Measurements from ENCODE around the gene CRHR2. TPM values are rescaled to one million over a fixed set of nuclear protein-coding genes. Genes with fewer than 3 reads are reported as not detected.

Gene CRHR2
- total and polyA plus RNA-seq, 2 experiments from 2014 or later = 0.14 to 1.4 TPM

DNA sequence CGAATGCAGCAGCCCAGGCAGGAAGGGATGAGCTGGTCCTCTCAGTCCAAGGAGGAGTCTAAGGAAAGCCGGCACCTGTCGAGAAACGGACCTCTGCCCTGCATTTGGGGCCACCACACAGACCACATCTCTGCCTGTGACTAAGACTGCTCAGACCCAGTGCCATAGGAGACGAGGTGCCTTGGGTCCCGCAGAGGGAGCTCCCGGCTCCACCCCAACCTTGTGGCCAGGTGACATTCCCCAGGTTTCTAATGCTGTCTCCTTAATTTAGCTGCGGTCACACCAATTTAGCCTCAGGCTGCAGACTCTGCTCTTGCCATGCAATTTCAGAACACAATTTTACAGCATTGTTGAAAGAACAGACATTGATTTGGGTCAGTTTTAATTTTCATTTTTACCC, 22.8 kb upstream of the CRHR2 start:
- Histone ChIP-seq H3K27me3 (ENCODE audit: insufficient read depth) (no peaks in the 10 kb centered on the region), H3K4me3 (no peak overlapping the region), H3K27ac (ENCODE audit: low read depth) (no peak overlapping the region), H3F3A (replicated peaks; ENCODE audit: low read depth) (no peaks in the 10 kb centered on the region), H2AFZ (no peak overlapping the region), H3K36me3 (ENCODE audit: insufficient read depth) (no peaks in the 10 kb centered on the region), H3K9me2 (ENCODE audit: insufficient read depth) (no peaks in the 10 kb centered on the region), H3K4me2 (no peak overlapping the region), H3K4me1 (ENCODE audit: insufficient read depth) (peaks cover 11% of the 10 kb centered on the region), H3K79me2 (replicated peaks; ENCODE audit: insufficient read depth) (no peaks in the 10 kb centered on the region), H4K20me1 (replicated peaks; ENCODE audit: insufficient read depth) (no peaks in the 10 kb centered on the region)
- TF ChIP-seq ZNF114 (CRISPR knock-in tag; IDR thresholded peaks at IDR 0.05) = no peak
- no peak for TF ChIP-seq NANOG (IDR thresholded peaks at IDR 0.05; ENCODE audit: borderline replicate concordance)
- TF ChIP-seq, protein P1, sequence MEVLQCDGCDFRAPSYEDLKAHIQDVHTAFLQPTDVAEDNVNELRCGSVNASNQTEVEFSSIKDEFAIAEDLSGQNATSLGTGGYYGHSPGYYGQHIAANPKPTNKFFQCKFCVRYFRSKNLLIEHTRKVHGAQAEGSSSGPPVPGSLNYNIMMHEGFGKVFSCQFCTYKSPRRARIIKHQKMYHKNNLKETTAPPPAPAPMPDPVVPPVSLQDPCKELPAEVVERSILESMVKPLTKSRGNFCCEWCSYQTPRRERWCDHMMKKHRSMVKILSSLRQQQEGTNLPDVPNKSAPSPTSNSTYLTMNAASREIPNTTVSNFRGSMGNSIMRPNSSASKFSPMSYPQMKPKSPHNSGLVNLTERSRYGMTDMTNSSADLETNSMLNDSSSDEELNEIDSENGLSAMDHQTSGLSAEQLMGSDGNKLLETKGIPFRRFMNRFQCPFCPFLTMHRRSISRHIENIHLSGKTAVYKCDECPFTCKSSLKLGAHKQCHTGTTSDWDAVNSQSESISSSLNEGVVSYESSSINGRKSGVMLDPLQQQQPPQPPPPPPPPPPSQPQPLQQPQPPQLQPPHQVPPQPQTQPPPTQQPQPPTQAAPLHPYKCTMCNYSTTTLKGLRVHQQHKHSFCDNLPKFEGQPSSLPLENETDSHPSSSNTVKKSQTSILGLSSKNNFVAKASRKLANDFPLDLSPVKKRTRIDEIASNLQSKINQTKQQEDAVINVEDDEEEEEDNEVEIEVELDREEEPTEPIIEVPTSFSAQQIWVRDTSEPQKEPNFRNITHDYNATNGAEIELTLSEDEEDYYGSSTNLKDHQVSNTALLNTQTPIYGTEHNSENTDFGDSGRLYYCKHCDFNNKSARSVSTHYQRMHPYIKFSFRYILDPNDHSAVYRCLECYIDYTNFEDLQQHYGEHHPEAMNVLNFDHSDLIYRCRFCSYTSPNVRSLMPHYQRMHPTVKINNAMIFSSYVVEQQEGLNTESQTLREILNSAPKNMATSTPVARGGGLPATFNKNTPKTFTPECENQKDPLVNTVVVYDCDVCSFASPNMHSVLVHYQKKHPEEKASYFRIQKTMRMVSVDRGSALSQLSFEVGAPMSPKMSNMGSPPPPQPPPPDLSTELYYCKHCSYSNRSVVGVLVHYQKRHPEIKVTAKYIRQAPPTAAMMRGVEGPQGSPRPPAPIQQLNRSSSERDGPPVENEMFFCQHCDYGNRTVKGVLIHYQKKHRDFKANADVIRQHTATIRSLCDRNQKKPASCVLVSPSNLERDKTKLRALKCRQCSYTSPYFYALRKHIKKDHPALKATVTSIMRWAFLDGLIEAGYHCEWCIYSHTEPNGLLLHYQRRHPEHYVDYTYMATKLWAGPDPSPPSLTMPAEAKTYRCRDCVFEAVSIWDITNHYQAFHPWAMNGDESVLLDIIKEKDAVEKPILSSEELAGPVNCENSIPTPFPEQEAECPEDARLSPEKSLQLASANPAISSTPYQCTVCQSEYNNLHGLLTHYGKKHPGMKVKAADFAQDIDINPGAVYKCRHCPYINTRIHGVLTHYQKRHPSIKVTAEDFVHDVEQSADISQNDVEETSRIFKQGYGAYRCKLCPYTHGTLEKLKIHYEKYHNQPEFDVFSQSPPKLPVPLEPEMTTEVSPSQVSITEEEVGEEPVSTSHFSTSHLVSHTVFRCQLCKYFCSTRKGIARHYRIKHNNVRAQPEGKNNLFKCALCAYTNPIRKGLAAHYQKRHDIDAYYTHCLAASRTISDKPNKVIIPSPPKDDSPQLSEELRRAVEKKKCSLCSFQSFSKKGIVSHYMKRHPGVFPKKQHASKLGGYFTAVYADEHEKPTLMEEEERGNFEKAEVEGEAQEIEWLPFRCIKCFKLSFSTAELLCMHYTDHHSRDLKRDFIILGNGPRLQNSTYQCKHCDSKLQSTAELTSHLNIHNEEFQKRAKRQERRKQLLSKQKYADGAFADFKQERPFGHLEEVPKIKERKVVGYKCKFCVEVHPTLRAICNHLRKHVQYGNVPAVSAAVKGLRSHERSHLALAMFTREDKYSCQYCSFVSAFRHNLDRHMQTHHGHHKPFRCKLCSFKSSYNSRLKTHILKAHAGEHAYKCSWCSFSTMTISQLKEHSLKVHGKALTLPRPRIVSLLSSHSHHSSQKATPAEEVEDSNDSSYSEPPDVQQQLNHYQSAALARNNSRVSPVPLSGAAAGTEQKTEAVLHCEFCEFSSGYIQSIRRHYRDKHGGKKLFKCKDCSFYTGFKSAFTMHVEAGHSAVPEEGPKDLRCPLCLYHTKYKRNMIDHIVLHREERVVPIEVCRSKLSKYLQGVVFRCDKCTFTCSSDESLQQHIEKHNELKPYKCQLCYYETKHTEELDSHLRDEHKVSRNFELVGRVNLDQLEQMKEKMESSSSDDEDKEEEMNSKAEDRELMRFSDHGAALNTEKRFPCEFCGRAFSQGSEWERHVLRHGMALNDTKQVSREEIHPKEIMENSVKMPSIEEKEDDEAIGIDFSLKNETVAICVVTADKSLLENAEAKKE (CRISPR knock-in tag; IDR thresholded peaks at IDR 0.05) = no peak
- TF ChIP-seq ZNF331 (CRISPR knock-in tag; IDR thresholded peaks at IDR 0.05; ENCODE audit: low read depth) = no peak
- TF ChIP-seq, protein P2, sequence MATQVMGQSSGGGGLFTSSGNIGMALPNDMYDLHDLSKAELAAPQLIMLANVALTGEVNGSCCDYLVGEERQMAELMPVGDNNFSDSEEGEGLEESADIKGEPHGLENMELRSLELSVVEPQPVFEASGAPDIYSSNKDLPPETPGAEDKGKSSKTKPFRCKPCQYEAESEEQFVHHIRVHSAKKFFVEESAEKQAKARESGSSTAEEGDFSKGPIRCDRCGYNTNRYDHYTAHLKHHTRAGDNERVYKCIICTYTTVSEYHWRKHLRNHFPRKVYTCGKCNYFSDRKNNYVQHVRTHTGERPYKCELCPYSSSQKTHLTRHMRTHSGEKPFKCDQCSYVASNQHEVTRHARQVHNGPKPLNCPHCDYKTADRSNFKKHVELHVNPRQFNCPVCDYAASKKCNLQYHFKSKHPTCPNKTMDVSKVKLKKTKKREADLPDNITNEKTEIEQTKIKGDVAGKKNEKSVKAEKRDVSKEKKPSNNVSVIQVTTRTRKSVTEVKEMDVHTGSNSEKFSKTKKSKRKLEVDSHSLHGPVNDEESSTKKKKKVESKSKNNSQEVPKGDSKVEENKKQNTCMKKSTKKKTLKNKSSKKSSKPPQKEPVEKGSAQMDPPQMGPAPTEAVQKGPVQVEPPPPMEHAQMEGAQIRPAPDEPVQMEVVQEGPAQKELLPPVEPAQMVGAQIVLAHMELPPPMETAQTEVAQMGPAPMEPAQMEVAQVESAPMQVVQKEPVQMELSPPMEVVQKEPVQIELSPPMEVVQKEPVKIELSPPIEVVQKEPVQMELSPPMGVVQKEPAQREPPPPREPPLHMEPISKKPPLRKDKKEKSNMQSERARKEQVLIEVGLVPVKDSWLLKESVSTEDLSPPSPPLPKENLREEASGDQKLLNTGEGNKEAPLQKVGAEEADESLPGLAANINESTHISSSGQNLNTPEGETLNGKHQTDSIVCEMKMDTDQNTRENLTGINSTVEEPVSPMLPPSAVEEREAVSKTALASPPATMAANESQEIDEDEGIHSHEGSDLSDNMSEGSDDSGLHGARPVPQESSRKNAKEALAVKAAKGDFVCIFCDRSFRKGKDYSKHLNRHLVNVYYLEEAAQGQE (IDR thresholded peaks at IDR 0.05; ENCODE audit: unreplicated experiment) = no peak
- TF ChIP-seq EZH2phosphoT487 (IDR thresholded peaks at IDR 0.05; ENCODE audit: unreplicated experiment) = no peak
- ATAC-seq (no peak), DNase-seq (ENCODE audit: low spot score) (no peak)
- Mint-ChIP-seq H3K4me1 (peaks cover 25% of the 10 kb centered on the region), H3K27me3 (ENCODE audit: insufficient read depth, low read depth, poor library complexity) (peaks cover 11% of the 10 kb centered on the region), H3K36me3 (ENCODE audit: low read depth) (no peaks in the 10 kb centered on the region; the same call in 2 of the 3 replicates), H3K4me3 (no peak overlapping the region), H3K27ac (no peak overlapping the region), H3K9me3 (no peaks in the 10 kb centered on the region)

All from GM23338 (cell line).